Gastrocnemius medialis (tissue), 4 donors: ENCODE measurements around the gene COLQ. TPM values are rescaled to one million over a fixed set of nuclear protein-coding genes. Genes with fewer than 3 reads are reported as not detected.

Experiments used
- ATAC-seq, 2 donors: fragments of 150-250 bp; one replicate each; pipeline ENCODE4 v1.9.1; 2016
- DNase-seq, 2 donors: peaks; one replicate each; pipeline ENCODE4 v3.0.0-alpha.2; 2019
- H3K27ac ChIP-seq, 4 donors: fragments of 200-600 bp; sonication (generic); 1 replicate in 1 of 4; 2 replicates in 3 of 4; pipeline ENCODE4 v1.5.1; 2016 to 2018; ENCODE audit warnings: mild to moderate bottlenecking in 2 of 4, moderate library complexity in 1 of 4
- H3K27me3 ChIP-seq, 3 donors: fragments of 200-600 bp; sonication (generic) in 2 of 3; 1 replicate in 1 of 3; 2 replicates in 2 of 3; pipeline versions ENCODE4 v1.5.1 to v1.6.0; 2016 to 2019; ENCODE audit warnings: mild to moderate bottlenecking in 1 of 3, moderate library complexity in 1 of 3
- H3K36me3 ChIP-seq, 2 donors: fragments of 200-600 bp; sonication (generic) in 1 of 2; one replicate each; pipeline ENCODE4 v1.5.1; 2017 to 2018
- H3K4me1 ChIP-seq, 2 donors: fragments of 200-600 bp; sonication (generic) in 1 of 2; one replicate each; pipeline ENCODE4 v1.5.1; 2016 to 2017; ENCODE audit warnings: mild to moderate bottlenecking in 2 of 2
- H3K4me3 ChIP-seq, 4 donors: fragments of 200-600 bp; sonication (generic) in 3 of 4; 1 replicate in 1 of 4; 2 replicates in 3 of 4; pipeline ENCODE4 v1.5.1; 2016 to 2019; ENCODE audit warnings: mild to moderate bottlenecking in 2 of 4
- H3K9me3 ChIP-seq, 3 donors: fragments of 200-600 bp; sonication (generic) in 2 of 3; 1 replicate in 1 of 3; 2 replicates in 2 of 3; pipeline ENCODE4 v1.5.1; 2016 to 2019
- CTCF ChIP-seq, 5 experiments: fragments of 450-650 bp in 3 of 5; fragments of 200-600 bp in 2 of 5; sonication (generic) in 2 of 5; IDR thresholded peaks in 4 of 5; conservative IDR thresholded peaks in 1 of 5; 1 replicate in 4 of 5; 2 replicates in 1 of 5; pipeline ENCODE4 v1.5.1; 2016 to 2019; ENCODE audit warnings: antibody characterized with exemption in 5 of 5, mild to moderate bottlenecking in 3 of 5, moderate library complexity in 3 of 5
- POLR2A ChIP-seq, 2 donors: fragments of 450-650 bp; IDR thresholded peaks; one replicate each; pipeline ENCODE4 v1.6.1; 2017; ENCODE audit warnings: antibody characterized with exemption in 2 of 2, mild to moderate bottlenecking in 2 of 2, moderate library complexity in 2 of 2
- in situ Hi-C, 4 donors: fragments of 200-750 bp; cut with MboI; loops; one replicate each; pipeline versions ENCODE4 v1.15.0 to v1.8.0; 2017; ENCODE audit warnings: low sequenced_read_pairs in 4 of 4
- intact Hi-C: fragments of 100-400 bp; cut with DNase I; formaldehyde crosslinking; loops from one replicate; pipeline ENCODE4 v1.15.1; 2023; ENCODE audit warnings: low total_unique reads
- total RNA-seq, 4 donors: library from RNA; depleted of rRNA; stranded (reverse); fragments of >200 nt; gene quantifications; one replicate each; pipeline versions ENCODE4 v1.1.0 to v1.2.3, GENCODE V29; 2016

COLQ gene
- 1 to 10 TPM; 2.8 to 4.7 (median 3.0) TPM for total RNA-seq

- Histone ChIP-seq H3K4me3 (peak within 1 kb of the TSS; percentile 29 to 46 (median 39)), H3K9me3 (no peaks in the 10 kb centered on the region), H3K27ac (peak within 1 kb of the TSS; percentile 88 to 96 (median 90)), H3K4me1 (peaks cover 54 to 66% of the 10 kb centered on the region in 2 donors), H3K27me3 (no peaks in the 10 kb centered on the region), H3K36me3 (no peaks in the 10 kb centered on the region)
- intact Hi-C loops = no loop called here
- TF ChIP-seq POLR2A (IDR thresholded peaks at IDR 0.05) (peak in 1 of 2 donors; percentile 7), CTCF (IDR thresholded peaks at IDR 0.05 in 4 of 5, conservative IDR thresholded peaks at IDR 0.05 in 1 of 5) (no peak)
- peak in 1 of 2 donors; percentile 12 for ATAC-seq
- peak in 1 of 2 donors; percentile 46 for DNase-seq
- in situ Hi-C loops = no loop called here
These were observed at the start of gene COLQ for GRCh38 chr3:15521573-15521965. TSS of gene COLQ (minus strand) at chr3:15521706. CDS start at chr3:15521625, 81 bp downstream.

- Histone ChIP-seq H3K4me3 (no peak overlapping the region), H3K27me3 (no peaks in the 10 kb centered on the region), H3K36me3 (peaks cover 5 to 66% of the 10 kb centered on the region in 2 donors), H3K27ac (no peak overlapping the region), H3K4me1 (no peaks in the 10 kb centered on the region), H3K9me3 (no peaks in the 10 kb centered on the region)
- TF ChIP-seq POLR2A (IDR thresholded peaks at IDR 0.05) = no peak
- no peak for TF ChIP-seq CTCF (IDR thresholded peaks at IDR 0.05 in 4 of 5, conservative IDR thresholded peaks at IDR 0.05 in 1 of 5)
- intact Hi-C loops (no loop called here), in situ Hi-C loops (loop anchor here (5.0 to 25.0 kb wide), 3 partner anchors 126 to 351 kb away; partner anchors contain the start of genes CAPN7 (in 3 of the 4), EAF1 (in 2 of the 4) and METTL6 (in 2 of the 4))
- DNase-seq (no peak), ATAC-seq (no peak)
These were observed 41.7 kb upstream of the COLQ start for GRCh38 chr3:15563190-15563589.

GRCh38 chr3:15562560-15562959 lies 41.1 kb upstream of the COLQ start:
- Histone ChIP-seq H3K27me3 (no peaks in the 10 kb centered on the region), H3K27ac (no peak overlapping the region), H3K36me3 (peaks cover 4 to 59% of the 10 kb centered on the region in 2 donors), H3K4me1 (peaks cover 0 to 3% of the 10 kb centered on the region in 2 donors), H3K4me3 (no peak overlapping the region), H3K9me3 (no peaks in the 10 kb centered on the region)
- ATAC-seq = no peak
- DNase-seq = no peak
- in situ Hi-C loops = loop anchor here (5.0 to 25.0 kb wide), 3 partner anchors 125 to 350 kb away; partner anchors contain the start of genes CAPN7 (in 3 of the 4), EAF1 (in 2 of the 4) and METTL6 (in 2 of the 4)
- intact Hi-C loops = no loop called here
- TF ChIP-seq POLR2A (IDR thresholded peaks at IDR 0.05) = no peak

GRCh38 chr3:15558581-15558980 lies 37.1 kb upstream of the COLQ start:
- no peak for DNase-seq
- ATAC-seq = no peak
- Histone ChIP-seq H3K4me3 (no peak overlapping the region), H3K27me3 (no peaks in the 10 kb centered on the region), H3K36me3 (peaks cover 0 to 28% of the 10 kb centered on the region in 2 donors), H3K9me3 (no peaks in the 10 kb centered on the region), H3K27ac (no peak overlapping the region), H3K4me1 (peaks cover 3% of the 10 kb centered on the region in 2 donors)
- in situ Hi-C loops (loop anchor here (10.0 to 25.0 kb wide), 5 partner anchors 94 to 354 kb away; partner anchors contain the start of genes CAPN7 (in 4 of the 4), EAF1 (in 3 of the 4) and METTL6 (in 3 of the 4)), intact Hi-C loops (loop anchor here (10.0 kb wide), 1 partner anchor 444 kb away; no protein-coding TSS in a partner anchor)
- no peak for TF ChIP-seq POLR2A (IDR thresholded peaks at IDR 0.05)
- TF ChIP-seq CTCF (IDR thresholded peaks at IDR 0.05 in 4 of 5, conservative IDR thresholded peaks at IDR 0.05 in 1 of 5) = no peak

GRCh38 chr3:15557511-15557946 lies 36.0 kb upstream of the COLQ start:
- in situ Hi-C loops = loop anchor here (10.0 to 25.0 kb wide), 5 partner anchors 93 to 353 kb away; partner anchors contain the start of genes CAPN7 (in 4 of the 4), EAF1 (in 3 of the 4) and METTL6 (in 3 of the 4)

More at GRCh38 chr3:15557511-15557946, 36.0 kb upstream of the COLQ start:
- intact Hi-C loops = loop anchor here (1.0 to 10.0 kb wide), 3 partner anchors 90 to 443 kb away; partner anchors contain the start of genes EAF1 and METTL6
- Histone ChIP-seq H3K4me1 (peaks cover 3% of the 10 kb centered on the region in 2 donors), H3K9me3 (no peaks in the 10 kb centered on the region), H3K4me3 (no peak overlapping the region), H3K27me3 (no peaks in the 10 kb centered on the region), H3K27ac (no peak overlapping the region), H3K36me3 (peaks cover 0 to 18% of the 10 kb centered on the region in 2 donors)
- no peak for TF ChIP-seq POLR2A (IDR thresholded peaks at IDR 0.05)
- peak; percentile 56 to 75 (median 61) for TF ChIP-seq CTCF (IDR thresholded peaks at IDR 0.05 in 4 of 5, conservative IDR thresholded peaks at IDR 0.05 in 1 of 5)
- peak; percentile 60 to 66 for ATAC-seq
- DNase-seq = peak in 1 of 2 donors; percentile 40
